Right lobe of liver (tissue), 4 donors: ENCODE data around the gene EPHA6.

ENCODE experiments used
- CTCF ChIP-seq, 4 donors: fragments of 200-600 bp in 3 of 4; fragments of 450-650 bp in 1 of 4; IDR thresholded peaks; one replicate each; pipeline versions ENCODE4 v1.5.1 to v1.8.0; 2016 to 2022; ENCODE audit warnings: antibody characterized with exemption in 4 of 4, mild to moderate bottlenecking in 2 of 4
- POLR2A ChIP-seq: fragments of 450-650 bp; IDR thresholded peaks from one replicate; pipeline ENCODE4 v1.6.1; 2017; ENCODE audit warnings: antibody characterized with exemption, mild to moderate bottlenecking
- donor health status: DM: no; HTN: no; CAD: no.
- donor health status: DM: no; HTN: no; CAD: no.
- donor health status: DM: no; HTN: yes; CAD: no.

- no peak for TF ChIP-seq CTCF (IDR thresholded peaks at IDR 0.05)
- TF ChIP-seq POLR2A = no peak
Measured at GRCh38 chr3:97259263-97259662, 444.9 kb downstream of the EPHA6 start.
